C4-2B (cell line): ENCODE measurements around the gene EPHA2.

Experiments
- CTCF ChIP-seq: fragments of 450-650 bp; conservative IDR thresholded peaks from 2 replicates; pipeline ENCODE4 v1.5.1; 2017; ENCODE audit warnings: mild to moderate bottlenecking
- ZFX ChIP-seq: fragments of 450-650 bp; IDR thresholded peaks from 2 replicates; pipeline ENCODE4 v1.6.1; 2017

DNA sequence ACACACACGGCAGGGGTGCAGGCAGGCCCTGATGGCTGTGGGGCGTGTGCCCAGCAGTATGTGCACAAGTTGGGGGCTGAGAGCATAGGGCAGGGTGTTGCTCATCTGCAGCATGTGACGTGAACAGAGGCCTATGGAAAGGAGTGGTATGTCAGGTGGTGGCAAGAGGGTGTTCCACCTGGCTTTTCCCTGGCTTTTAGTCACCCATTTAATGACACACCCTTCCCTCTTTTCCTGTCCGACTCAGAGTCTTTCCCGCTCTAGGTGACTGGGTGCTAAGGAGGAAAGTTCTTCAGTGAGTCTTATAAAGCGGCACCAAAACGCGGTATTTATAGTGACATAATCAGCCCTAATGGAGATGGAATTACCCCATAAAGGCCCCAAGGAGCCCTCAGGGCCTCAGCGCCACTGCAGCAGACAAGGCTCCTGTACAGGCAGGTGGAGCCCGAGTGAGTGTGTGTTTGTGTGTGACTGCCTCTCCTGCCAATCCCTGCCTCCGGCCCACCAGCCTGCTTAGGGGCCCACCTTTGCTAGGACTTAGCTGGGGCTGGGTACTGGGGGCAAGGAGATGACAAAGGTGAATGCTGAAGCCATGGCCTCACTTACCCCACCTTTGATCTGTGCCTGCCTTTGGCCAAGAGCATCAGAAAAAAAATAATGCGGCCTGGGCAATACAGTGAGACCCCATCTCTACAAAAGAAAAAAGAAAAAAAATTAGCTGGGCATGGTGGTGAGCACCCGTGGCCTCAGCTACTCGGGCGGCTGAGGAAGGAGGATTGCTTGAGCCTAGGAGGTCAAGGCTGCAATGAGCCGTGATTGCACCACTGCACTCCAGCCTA lies 3.3 kb upstream of the EPHA2 start:
- TF ChIP-seq CTCF (no peak), ZFX (no peak)
